ENCODE results near the gene DDX28.
A peak's percentile ranks its signal among the peaks of the same experiment; 100 is the strongest.

The DDX28 gene

GRCh38 chr16:68022728-68023537 lies at the start of gene DDX28, which contains the start of gene DUS2:
DDX28 (minus strand) TSS chr16:68023232; CDS start chr16:68023202, 30 bp downstream.
DUS2 (plus strand) TSS chr16:68023284; CDS start chr16:68038024, 14,740 bp downstream.
- peak; percentile 90 for DNase-seq

DNA sequence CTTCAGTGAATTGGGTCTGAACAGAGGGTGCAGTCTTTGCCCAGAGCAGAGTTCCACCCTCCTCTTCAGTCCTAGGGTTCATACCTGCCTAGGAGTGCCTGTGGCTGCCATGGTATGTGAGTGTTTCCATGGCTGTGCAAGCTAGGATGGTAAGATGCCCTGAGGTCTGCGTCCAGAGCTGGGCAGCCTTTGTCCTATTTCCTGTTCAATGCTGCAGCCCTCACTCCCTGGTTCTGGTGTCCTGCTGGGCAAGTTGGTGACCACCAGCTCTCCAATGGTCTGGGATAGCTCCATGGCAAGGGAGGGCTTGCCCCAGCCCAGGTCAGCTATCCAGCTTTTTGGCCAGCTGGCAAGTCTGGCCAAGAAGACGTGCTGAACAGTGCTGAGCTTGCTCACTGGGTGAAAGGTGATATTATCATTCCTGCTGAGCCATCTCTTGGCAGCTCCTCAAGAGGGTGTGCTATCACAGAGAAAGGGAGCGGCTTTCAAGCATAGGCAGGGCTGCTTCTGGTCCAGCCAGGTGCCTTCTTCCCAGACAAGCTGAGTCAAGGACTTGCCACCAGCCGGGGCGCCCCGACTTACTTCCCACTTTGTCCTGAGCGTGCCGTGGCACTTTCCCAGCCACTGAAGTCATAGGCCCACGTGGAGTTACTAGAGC lies 49.1 kb upstream of the DDX28 start:
- DNase-seq, result peak; percentile 76

GRCh38 chr16:68071518-68071901 lies 48.5 kb upstream of the DDX28 start:
- no peak for DNase-seq

DNA sequence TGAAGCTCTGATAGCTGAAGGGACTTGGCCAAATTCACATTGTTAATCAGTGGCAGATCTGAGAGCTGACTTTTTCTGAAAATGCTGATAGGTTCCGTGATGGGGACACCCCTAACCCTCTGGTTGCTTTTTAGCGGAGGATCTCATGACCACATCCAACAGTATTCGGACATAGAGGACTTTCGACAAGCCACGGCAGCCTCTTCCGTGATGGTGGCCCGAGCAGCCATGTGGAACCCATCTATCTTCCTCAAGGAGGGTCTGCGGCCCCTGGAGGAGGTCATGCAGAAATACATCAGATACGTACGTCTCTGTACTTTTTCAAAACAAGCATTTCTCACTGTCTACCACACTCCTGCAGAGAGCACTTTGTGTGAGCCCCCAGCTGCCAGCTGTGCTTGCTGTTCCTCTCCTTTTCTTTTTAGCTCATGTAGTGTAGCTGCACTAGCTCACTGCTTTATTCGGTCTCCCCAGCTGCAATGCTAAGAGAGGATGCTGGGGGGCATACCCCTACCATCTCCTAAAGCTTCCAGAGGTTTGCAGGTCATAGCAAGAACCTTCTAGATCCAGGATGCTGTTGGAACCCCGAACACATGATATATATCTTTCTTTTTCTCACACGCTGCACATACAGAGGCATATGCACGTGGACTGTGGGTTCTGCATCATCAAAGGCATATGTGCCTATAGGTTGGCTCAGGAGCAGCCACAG lies 47.9 kb upstream of the DDX28 start:
- no peak for DNase-seq

DNA sequence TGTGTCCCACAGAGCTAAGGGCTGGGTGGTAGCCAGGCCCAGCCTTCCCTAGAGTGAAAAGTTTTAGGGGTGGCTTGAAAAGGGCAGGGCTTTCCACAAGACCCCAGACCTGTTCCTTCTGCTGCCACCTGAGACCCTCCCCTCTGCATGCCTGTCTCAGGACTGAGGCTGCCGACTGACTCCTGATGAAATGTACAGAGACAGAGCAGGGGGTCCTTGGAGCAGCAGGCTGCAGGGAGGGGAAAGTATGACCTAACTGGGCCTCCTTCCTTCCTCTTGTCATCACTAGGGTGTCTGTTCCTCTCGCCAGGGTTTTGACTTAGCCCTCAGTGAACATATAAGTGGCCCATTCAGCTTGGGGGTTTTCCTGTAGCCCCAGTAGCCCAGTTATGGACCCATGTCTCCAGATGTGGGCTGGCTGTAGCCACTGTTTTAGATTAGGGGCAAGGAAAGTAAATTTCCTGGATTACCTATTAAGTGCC lies 47.3 kb upstream of the DDX28 start:
- no peak for DNase-seq

GRCh38 chr16:68069511-68070248 lies 46.6 kb upstream of the DDX28 start:
- no peak for DNase-seq

DNA sequence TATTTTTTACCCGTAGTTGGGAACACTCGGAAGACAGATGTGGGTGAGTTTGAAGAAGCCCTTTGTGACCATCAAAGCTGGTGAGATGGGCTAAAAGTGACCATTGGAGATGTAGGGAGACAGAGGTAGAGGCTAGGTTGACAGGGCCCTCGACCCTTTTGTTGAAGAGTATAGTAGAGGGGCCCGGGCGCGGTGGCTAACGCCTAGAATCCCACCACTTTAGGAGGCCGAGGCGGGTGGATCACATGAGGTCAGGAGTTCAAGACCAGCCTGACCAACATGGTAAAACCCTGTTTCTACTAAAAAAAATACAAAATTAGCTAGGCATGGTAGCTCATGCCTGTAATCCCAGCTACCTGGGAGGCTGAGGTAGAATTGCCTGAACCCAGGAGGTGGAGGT lies 45.9 kb upstream of the DDX28 start:
- no peak for DNase-seq

- no peak for DNase-seq
These were observed 43.7 kb upstream of the DDX28 start for GRCh38 chr16:68066763-68067162.

GRCh38 chr16:68065716-68066305 lies 42.8 kb upstream of the DDX28 start:
- peak; percentile 72 for DNase-seq

DNA sequence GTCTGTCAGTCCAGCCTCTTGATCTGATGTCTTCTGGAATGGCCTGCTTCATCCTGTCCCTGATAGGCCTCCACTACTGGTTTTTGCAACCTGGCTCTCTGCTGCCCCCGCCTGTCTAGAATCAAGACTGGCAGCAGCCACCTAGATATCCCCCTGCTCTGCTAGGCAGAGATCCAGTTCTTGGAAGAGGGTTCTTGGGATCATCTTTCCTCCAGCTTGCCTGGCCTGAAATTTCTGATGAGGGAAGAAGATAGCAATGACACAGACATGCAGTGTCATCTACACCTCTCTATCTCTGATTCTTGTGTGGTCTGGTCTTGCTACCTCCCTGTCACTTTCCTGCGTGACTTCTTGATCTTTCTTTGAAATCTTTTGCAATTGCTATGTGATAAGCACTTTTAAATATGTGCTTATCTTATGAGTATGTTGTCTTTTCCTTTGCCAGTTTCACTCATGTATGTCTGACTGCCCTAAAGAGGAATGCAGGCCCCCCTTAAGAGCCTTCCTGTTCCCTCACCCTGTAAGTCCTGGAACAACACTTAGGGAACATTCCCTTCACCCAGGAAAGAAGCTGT lies 41.8 kb upstream of the DDX28 start:
- peak; percentile 86 for DNase-seq

GRCh38 chr16:68062910-68063393 lies 39.9 kb upstream of the DDX28 start:
- DNase-seq, result no peak

GRCh38 chr16:68061396-68061795 lies 38.4 kb upstream of the DDX28 start:
- no peak for DNase-seq

GRCh38 chr16:68059804-68060203 lies 36.8 kb upstream of the DDX28 start:
- DNase-seq, result no peak

DNA sequence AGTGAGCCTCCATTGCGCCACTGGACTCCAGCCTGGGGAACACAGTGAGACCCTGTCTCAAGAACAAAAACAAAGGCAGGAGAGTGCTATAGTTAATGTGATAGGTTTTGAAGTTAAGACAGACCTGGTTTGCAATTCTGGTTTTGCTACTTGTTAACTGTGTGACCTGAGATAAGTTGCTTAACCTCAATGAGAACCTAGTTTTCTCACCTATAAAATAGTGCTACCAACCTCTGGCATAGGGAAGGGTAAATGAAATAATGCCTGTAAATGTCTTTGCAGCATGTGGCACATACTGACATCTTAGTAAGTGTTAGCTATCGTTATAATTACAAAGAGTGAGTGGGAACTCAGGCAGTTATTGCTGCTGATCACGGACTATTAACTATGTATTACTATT lies 32.4 kb upstream of the DDX28 start:
- no peak for DNase-seq

DNA sequence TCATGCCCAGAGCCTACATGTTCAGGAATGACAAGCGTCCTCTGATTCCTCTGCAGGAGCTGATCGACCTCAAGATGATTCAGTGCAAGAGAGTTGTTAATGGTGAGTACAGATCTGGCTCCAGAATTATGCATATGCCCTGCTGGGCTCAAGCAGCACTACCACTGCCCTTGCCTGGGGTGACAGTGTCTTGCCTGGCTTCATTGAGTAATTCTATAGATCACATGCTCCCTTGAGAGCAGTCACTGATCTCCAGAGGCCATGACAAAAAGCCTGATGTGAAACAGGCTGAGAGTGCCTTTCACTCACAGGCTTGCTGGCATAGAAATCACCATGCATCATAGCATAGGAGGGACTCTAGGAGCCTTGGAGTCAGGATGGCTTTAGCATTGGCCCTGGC lies 26.4 kb upstream of the DDX28 start:
- DNase-seq, result no peak

GRCh38 chr16:68047987-68048386 lies 25.0 kb upstream of the DDX28 start:
- DNase-seq, result no peak

DNA sequence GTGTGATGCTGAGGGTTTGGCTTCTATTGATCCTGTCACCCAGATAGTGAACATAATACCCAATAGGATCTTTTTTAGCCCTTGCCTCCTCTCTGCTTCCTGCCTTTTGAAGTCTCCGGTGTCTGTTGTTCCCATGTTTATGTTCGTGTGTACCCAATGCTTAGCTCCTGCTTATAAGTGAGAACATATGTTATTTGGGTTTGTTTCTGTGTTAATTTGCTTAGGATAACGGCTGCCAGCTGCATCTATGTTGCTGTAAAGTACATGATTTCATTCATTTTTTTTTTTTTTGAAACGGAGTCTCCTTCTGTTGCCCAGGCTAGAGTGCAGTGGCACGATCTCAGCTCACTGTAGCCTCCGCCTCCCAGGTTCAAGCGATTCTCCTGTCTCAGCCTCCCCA lies 23.1 kb upstream of the DDX28 start:
- DNase-seq, result no peak

- DNase-seq, result no peak
These were observed 18.8 kb upstream of the DDX28 start for GRCh38 chr16:68041783-68042182.

DNA sequence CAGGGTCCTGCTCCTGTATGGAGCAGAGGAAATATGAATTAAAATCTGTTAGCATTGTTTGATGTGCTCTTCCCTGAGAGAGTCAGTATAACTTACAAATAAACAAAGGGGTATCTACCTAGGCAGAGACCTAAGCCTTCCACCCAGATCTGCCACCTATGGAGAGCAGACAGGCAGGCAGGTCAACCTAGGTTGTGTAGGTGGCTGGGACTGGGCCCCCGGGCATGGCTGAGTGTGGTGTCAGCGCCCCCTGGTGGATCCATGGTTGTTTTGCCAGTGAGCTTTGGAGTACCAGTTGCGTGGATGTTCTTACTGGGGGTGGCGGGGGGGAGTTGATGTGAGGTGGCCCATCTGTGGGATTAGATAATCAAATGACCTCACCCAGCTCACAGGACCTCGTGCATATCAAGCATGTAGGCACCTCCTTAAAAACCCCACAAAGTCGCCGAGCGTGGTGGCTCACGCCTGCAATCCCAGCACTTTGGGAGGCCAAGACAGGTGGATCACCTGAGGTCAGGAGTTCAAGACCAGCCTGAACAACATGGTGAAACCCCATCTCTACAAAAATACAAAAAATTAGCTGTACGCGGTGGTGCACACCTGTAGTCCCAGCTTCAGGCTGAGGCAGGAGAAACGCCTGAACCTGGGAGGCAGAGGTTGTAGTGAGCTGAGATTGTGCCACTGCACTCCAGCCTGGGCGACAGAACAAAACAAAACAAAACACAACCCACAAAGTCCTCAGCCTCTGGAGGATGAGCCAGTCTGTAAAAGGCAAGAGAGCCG lies 17.7 kb upstream of the DDX28 start:
- DNase-seq, result peak; percentile 70

DNA sequence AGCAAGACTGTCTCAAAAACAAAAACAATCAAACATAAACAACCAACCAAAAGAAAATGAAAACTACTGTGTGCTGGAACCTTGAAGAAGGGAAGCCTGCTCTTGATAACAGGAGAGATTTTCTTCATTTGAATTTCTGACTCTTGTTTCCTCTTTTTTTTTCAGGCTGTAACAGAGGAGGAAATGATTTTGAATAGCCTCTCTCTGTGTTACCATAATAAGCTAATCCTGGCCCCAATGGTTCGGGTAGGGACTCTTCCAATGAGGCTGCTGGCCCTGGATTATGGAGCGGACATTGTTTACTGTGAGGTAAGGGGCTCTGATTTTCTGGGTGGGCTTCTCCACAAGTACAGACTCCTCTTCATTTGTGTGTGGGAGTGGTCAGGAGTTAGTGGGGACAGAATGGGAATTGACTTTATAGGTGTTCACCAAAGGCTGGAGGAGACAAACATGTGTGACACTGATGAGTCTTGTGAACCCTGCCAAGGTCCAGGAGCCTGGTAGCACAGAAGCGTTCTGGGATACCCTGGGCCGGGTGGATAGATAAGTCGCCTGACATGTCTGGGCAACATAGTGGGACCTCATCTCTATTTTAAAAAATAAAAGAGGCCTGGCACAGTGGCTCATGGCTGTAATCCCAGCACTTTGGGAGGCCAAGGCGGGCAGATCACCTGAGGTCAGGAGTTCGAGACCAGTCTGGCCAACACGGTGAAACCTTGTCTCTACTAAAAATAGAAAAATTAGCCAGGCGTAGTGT lies 15.0 kb upstream of the DDX28 start:
- no peak for DNase-seq

Data from EL (cell line).